HS-5 (cell line): ENCODE measurements around the gene BFSP2.
A peak's percentile ranks its signal among the peaks of the same experiment; 100 is the strongest.

Experiments
- DNase-seq: peaks from one replicate; pipeline ENCODE4 v3.0.0-alpha.2; 2012; ENCODE audit warnings: low read depth

The BFSP2 gene

DNA sequence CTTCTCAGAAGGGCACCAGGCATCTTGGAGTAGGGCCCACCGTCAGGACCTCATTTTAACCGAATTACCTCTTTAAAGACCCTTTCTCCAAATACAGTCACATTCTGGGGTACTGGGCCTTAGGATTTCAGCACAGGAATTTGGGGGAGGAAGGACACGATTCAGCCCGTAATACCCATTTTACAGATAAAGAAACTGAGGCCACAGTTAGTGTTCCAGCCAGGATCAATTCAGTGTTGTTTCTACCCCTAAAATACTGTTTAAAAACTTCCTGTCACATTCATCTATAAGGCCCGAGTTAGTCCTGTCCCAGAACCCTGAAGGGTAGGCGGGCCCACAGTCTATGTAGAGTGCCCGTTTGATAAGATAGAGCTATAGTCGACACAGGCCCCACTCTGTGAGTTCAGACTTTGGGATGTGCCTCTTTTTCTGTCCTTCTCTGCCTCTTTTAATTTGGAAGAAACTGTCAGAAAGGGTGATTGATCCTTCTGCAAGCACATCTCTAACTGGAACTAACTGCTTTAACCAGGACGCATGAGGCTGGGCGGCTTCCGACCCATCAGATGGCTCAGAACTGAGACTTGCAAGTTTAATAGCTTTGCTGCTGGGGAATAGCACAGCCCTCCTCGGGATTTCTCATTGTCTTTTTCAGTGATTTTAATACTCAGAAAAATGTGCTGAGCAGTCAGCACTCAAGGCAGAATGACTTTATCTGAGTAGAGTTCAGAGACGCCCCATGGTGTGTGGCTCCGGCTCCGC lies 19.5 kb downstream of the BFSP2 start:
- DNase-seq = no peak

GRCh38 chr3:133424937-133425869 lies 25.3 kb downstream of the BFSP2 start:
- DNase-seq = no peak

DNA sequence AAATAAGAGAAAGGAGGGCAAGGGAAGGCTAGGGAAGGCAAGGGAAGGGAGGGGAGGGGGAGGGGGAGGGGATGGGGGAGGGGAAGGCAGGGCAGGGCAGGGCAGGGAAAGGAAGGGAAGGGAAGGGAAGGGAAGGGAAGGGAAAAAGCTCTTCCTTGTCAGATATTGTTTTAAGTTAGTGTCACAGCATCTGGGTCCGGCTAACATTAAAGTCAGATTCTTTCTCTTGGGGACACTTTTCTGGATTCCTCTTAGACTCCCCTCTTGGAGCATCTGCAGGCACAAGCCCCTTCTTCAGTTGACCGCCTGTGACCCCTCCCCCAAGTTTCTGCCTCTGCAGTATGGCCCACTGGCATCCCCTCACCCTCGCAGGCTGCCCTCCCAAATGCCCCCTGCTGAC lies 26.0 kb downstream of the BFSP2 start:
- DNase-seq = no peak

GRCh38 chr3:133426721-133427120 lies 26.9 kb downstream of the BFSP2 start:
- DNase-seq = peak; percentile 42

- DNase-seq = no peak
These were observed 28.7 kb downstream of the BFSP2 start for GRCh38 chr3:133428552-133428951.

DNA sequence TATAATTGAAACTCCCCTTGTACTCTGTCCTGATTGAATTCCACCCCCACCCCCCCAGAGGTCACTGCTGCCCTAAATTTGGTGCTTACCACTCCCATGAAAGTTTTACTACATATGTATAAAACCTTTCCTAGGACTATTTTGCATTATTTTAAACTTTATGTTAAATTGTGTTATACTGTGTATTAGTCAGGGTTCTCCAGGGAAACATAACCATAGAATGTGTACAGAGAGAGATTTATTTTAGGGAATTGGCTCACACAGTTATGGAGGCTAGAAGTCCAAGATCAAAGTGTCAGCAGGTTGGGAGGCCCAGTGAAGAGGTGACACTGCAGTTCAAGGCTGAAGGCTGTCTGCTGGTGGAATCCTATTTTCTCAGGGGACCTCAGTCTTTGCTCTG lies 29.2 kb downstream of the BFSP2 start:
- no peak for DNase-seq

GRCh38 chr3:133439563-133439962 lies 39.7 kb downstream of the BFSP2 start:
- no peak for DNase-seq

DNA sequence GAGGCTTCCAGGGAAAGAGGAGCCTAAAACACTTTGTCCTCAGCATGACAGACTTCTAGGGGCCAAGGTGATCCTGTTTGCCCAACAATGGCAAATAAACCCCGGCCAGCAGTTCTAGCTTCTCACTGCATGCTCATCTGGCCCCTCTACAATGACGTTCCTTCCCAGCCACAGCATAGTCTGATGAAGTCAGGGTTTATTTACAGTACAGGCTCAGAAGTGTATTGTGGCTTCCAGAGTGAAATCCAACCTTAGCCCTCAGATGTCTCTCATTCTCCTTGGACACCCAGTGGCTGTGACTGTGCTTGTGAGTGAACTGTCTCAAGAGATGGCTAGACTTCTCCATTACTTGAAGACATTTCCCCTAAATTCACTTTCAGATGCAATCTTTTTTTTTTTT lies 40.8 kb downstream of the BFSP2 start:
- DNase-seq = no peak

GRCh38 chr3:133441867-133442270 lies 42.0 kb downstream of the BFSP2 start:
- no peak for DNase-seq

DNA sequence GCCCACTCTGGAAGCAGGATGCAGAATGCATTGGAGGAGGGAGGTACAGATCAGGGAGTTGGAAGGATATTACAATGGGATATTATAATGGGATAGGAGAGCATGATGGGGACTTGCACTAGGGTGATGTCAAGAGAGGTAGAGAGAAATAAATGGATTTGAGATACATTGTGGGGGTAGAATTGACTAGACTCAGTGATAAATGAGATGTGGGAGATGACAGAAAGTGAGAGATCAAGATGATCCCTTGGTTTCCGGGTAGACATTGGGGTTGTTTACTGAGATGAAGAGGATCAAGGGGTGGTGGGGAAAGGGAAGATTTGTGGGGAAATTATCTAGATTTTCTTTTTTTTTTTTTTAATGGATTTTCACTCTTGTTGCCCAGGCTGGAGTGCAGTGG lies 42.7 kb downstream of the BFSP2 start:
- DNase-seq = no peak

DNA sequence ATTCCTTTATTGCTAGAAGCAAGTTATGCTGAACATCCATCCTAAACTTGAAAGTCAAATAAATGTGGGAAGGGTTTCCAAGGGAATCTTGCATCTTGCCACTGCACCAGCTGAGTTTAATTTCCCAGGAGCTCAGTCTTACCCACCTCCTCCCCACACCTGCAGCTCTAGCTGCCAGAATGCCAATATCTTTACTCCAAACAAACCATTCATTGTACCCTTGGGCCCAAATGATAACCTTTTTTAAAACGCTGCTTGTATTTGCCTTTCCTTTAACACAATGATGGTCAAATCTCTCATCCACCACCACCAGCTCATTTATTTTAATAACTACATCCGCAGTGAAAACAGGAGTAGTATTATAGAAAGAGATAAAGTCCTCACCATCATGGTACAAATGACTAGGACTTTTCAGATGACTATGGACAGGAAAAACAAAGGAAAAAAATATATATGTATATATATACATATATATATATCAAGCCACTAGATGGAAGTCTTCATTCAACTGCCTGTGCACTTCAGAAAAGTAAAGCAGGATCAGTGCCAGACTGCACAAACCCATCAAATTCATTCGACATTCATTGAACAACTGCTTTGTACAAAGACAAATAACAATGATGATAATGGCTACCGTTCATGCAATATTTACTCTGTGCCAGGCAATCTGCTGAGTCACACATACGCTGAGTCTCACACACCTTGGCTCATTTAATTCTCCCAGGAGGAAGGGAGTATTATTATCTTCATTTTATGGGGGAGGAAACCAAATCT lies 44.0 kb downstream of the BFSP2 start:
- DNase-seq = peak; percentile 46

DNA sequence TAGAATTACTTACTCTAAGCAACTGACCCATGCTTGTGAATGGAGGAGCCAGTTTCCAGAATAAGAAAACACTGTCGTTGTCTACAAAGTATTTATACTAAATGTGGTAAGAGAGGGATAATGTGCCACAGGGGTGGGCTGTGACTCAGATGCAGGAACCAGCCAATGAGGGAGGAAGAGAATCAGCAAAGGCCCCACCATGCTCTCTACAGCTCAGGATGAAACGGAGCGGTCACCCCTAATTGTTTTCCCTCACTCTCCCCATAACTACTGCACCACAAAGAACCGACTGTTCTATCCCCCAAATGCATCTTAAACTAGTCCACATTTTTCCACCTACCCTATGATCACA lies 44.5 kb downstream of the BFSP2 start:
- DNase-seq = no peak

GRCh38 chr3:133445108-133445507 lies 45.3 kb downstream of the BFSP2 start:
- DNase-seq = no peak

GRCh38 chr3:133447750-133448477 lies 48.1 kb downstream of the BFSP2 start:
- no peak for DNase-seq

DNA sequence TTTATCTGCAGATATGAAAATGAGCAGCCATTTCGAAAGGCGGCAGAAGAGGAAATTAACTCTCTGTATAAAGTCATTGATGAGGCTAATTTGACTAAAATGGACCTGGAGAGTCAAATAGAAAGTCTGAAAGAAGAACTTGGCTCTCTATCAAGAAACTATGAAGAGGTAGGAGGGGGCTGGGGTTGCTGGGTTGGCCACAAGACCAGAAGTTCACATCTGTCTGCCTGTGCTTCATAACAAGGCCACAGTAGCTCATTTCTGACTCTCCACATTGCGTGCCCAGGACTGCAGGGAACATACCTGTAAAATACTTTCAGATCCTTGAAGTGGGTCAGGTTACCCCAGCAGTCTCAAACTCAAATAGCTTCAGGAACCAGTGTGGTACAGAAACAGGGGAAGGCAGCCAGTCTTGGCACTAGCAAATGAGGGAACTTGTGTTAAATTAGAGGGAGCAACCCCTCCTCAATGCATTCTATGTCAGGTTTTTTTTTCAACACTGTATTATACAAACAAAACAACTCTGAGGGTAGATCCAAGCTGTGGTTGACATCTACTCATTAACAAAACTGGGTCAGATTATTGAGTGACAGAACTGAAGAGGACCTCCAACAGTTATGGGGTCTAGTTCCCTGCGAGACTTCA lies 48.7 kb downstream of the BFSP2 start:
- DNase-seq = no peak

- no peak for DNase-seq
These were observed 51.5 kb downstream of the BFSP2 start for GRCh38 chr3:133451309-133451708.

DNA sequence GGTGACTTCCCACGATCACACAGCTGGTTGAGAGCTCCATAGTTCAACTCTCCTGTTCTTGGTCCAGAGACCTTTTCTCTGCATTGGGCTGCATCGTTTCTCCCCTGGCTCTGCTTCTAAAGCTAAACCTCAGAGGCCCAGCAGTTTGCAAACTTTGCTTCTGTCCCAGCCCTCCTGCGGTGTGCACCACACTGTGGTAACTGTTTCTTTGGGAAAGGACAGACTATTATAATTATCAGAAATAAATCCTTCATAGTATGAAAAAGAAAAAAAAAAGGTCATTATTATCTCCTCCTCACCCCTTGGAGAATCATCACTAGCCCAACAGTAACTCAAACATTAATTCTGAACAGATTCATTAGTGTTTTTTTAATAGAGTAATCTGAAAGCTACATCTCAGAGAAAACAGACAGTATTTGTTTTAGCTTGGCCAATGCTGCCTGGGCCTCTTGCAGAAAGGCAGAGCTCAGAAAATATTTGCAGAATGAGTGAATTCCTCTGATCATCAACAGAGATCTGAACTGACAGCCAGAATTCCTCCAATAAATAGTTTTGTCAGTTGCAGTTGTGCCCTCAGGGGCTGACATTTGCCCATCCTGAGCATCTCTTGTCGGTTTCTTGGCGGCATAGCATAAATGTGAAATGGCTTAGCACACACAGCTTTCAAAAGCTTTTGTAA lies 52.9 kb downstream of the BFSP2 start:
- DNase-seq = no peak

DNA sequence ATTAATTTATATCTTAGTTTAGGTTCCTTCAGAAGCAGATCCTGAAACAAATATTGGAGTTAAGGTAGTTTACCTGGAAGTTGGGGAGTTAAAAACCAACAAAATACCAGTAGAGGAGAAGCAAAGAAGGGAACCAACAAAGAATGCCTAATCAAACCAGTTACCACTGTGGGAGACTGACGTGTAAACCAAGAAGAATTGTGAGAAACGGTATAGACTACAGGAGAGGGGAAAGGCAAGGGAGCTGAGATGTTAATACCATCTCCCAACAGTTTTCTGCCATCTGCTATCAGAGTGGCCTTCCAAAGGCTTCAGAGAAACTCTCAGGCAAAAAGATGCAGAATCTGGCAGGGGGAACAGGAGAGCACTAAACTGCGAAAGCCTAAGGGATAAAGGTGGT lies 53.5 kb downstream of the BFSP2 start:
- DNase-seq = no peak

DNA sequence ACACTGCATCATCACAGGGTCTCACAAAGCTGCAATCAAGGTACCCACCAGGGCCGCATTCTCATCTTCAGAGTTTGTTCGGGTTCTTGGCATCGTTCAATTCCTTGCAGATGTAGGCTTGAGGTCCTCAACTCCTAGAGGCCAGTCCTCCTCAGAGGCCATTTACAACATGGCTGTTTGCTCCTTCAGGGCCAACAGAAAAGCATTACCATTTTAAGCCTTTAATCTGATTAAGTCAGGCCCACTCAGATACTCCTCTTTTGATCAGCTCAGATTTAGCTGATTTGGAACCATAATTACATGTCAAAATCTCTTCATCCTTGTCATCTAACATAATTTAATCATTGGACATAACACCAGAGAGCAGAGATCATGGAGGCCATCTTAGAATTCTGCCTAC lies 55.4 kb downstream of the BFSP2 start:
- no peak for DNase-seq

DNA sequence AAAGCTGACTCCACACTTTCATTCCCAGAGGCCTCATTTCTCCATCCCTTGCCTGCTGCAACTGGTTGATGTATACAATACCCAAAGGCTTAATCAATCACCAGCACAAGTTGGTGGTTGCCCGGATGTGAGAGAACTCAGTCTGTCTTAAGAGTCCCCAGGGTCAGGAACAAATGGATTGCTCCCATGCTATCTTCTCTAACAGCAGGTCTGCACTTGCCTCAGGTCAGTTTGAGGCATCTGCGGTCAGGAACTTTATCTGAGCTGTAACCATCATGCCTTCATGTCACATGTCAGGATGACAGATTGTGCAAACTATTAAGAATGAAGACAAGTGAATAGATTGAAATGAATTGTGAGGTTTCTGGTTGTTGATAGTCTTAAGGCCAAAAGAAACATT lies 56.1 kb downstream of the BFSP2 start:
- no peak for DNase-seq

DNA sequence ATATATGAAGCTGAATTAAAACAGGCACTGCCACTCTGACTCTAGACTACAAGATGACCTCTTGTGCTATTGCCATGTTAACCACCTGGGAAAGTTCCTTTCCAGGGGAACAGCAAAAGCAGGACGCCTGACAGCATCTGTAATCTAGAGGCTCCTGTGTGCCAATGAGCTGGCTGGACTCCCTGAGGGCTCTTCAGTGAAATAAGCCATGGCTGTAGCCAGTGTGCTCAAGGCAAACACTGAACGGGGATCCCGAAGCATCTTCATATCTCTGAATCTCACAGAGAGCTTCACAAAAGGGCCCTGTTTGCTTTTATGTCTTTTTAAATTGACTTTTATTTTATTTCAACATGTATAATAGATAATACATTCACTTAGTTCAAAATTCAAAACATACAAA lies 57.2 kb downstream of the BFSP2 start:
- no peak for DNase-seq
